Measurements from ENCODE around the gene PHB1. TPM values are rescaled to one million over a fixed set of nuclear protein-coding genes. Genes with fewer than 3 reads are reported as not detected.

The PHB1 gene
- total RNA-seq (10 to 100 TPM; 49.4 to 84.6 (median 74.7) TPM), total RNA-seq (30.7 to 416 (median 56.6) reads per million in 29 experiments)
- 50.2 TPM for total RNA-seq (2013)

GRCh38 chr17:49414622-49415350, at the start of gene PHB1:
Gene PHB1, minus strand, starts transcription at chr17:49414882. Its CDS starts 1,618 bp downstream, at chr17:49413264.
- POLR2A ChIA-PET, result interaction anchor here in 1 of 2 donors (0.6 to 0.8 kb wide), 2 partner anchors 52 to 350 kb away, joined by 4 to 5 read pairs; no protein-coding TSS in a partner anchor
- peaks cover 12 to 20% of the 10 kb centered on the region in 2 experiments for H3K4me1 ChIP-seq (ENCODE audit: control insufficient read depth in 1 of 2, extremely low read depth in 1 of 2, insufficient read depth in 2 of 2, low read length in 2 of 2)
- DNase-seq (peak; percentile 80 to 98 (median 94)), ATAC-seq (replicated peaks in 1 of 4) (peak; percentile 98 to 99 (median 99))
- peaks cover 0 to 32% of the 10 kb centered on the region in 2 donors for H3K36me3 ChIP-seq (ENCODE audit: control insufficient read depth in 2 of 2, extremely low read depth in 1 of 2, insufficient read depth in 1 of 2, low read length in 1 of 2)
- Mint-ChIP-seq H3K27ac (peak within 1 kb of the TSS; percentile 89 to 95), H3K27me3 (peaks cover 0 to 1% of the 10 kb centered on the region in 2 donors), H3K9me3 (no peaks in the 10 kb centered on the region), H3K36me3 (peaks cover 20% of the 10 kb centered on the region), H3K4me1 (peaks cover 26 to 27% (median 26%) of the 10 kb centered on the region in 3 donors), H3K4me3 (peak within 1 kb of the TSS; percentile 91 to 97 (median 96))
- under 1% methylated on average over 19 of the region's 30 CpGs for WGBS (ENCODE audit: insufficient coverage)
- peak within 1 kb of the TSS; percentile 91 to 97 for H3K4me3 ChIP-seq (ENCODE audit: control insufficient read depth in 1 of 2, extremely low read depth in 1 of 2, low read length in 1 of 2)
- H3K9me3 ChIP-seq, result no peaks in the 10 kb centered on the region
- CTCF ChIA-PET, result interaction anchor here in 1 of 2 donors (1.0 to 1.3 kb wide), 5 partner anchors 46 to 583 kb away, joined by 3 to 5 read pairs (median 4); no protein-coding TSS in a partner anchor
- no peaks in the 10 kb centered on the region for H3K27me3 ChIP-seq (replicated peaks in 1 of 2; ENCODE audit: control insufficient read depth in 2 of 2, extremely low read depth in 1 of 2, insufficient read depth in 2 of 2, low read length in 1 of 2)
- peak within 1 kb of the TSS; percentile 47 for H3K27ac ChIP-seq (ENCODE audit: low read length)

- Histone ChIP-seq H3K9me3 (no peaks in the 10 kb centered on the region), H3K36me3 (ENCODE audit: control insufficient read depth in 2 of 2, extremely low read depth in 1 of 2, insufficient read depth in 1 of 2, low read length in 1 of 2) (no peaks in the 10 kb centered on the region), H3K27ac (ENCODE audit: low read length) (no peak overlapping the region), H3K4me1 (ENCODE audit: control insufficient read depth in 1 of 2, extremely low read depth in 1 of 2, insufficient read depth in 2 of 2, low read length in 2 of 2) (no peaks in the 10 kb centered on the region), H3K27me3 (replicated peaks in 1 of 2; ENCODE audit: control insufficient read depth in 2 of 2, extremely low read depth in 1 of 2, insufficient read depth in 2 of 2, low read length in 1 of 2) (peaks cover 5 to 72% of the 10 kb centered on the region in 2 experiments), H3K4me3 (ENCODE audit: control insufficient read depth in 1 of 2, extremely low read depth in 1 of 2, low read length in 1 of 2) (no peak overlapping the region)
- H3K27ac Mint-ChIP-seq, result no peak overlapping the region
- H3K36me3 Mint-ChIP-seq, result no peaks in the 10 kb centered on the region
- H3K9me3 Mint-ChIP-seq, result peaks cover 3 to 8% (median 7%) of the 10 kb centered on the region in 3 donors
- ATAC-seq (replicated peaks in 1 of 4) (no peak), DNase-seq (no peak)
- ChIA-PET POLR2A (interaction anchor here in 1 of 2 donors (0.6 kb wide), 1 partner anchor 71 kb away, joined by 7 read pairs; no protein-coding TSS in a partner anchor), CTCF (interaction anchor here in 1 of 2 donors (0.6 kb wide), 1 partner anchor 54 kb away, joined by 3 read pairs; no protein-coding TSS in a partner anchor)
- no peak overlapping the region for H3K4me3 Mint-ChIP-seq
- 79% methylated on average over 2 of the region's 2 CpGs for WGBS (ENCODE audit: insufficient coverage)
- peaks cover 53 to 66% of the 10 kb centered on the region in 2 donors for H3K27me3 Mint-ChIP-seq
- H3K4me1 Mint-ChIP-seq, result no peaks in the 10 kb centered on the region
Measured at GRCh38 chr17:49464049-49464448, 49.4 kb upstream of the PHB1 start.

- H3K27me3 Mint-ChIP-seq, result peaks cover 52 to 64% of the 10 kb centered on the region in 2 donors
- H3K4me3 Mint-ChIP-seq, result no peak overlapping the region
- H3K4me1 Mint-ChIP-seq, result no peaks in the 10 kb centered on the region
- no peaks in the 10 kb centered on the region for H3K9me3 ChIP-seq
- no peak overlapping the region for H3K27ac Mint-ChIP-seq
- H3K36me3 Mint-ChIP-seq, result no peaks in the 10 kb centered on the region
- no peak overlapping the region for H3K27ac ChIP-seq (ENCODE audit: low read length)
- ChIA-PET POLR2A (no interaction called here), CTCF (interaction anchor here in 1 of 2 donors (0.8 kb wide), 1 partner anchor 95 kb away, joined by 3 read pairs; no protein-coding TSS in a partner anchor)
- H3K27me3 ChIP-seq (replicated peaks in 1 of 2; ENCODE audit: control insufficient read depth in 2 of 2, extremely low read depth in 1 of 2, insufficient read depth in 2 of 2, low read length in 1 of 2), result peaks cover 0 to 74% of the 10 kb centered on the region in 2 experiments
- H3K9me3 Mint-ChIP-seq, result peaks cover 3 to 8% (median 7%) of the 10 kb centered on the region in 3 donors
- H3K4me3 ChIP-seq (ENCODE audit: control insufficient read depth in 1 of 2, extremely low read depth in 1 of 2, low read length in 1 of 2), result no peak overlapping the region
- DNase-seq (no peak), ATAC-seq (replicated peaks in 1 of 4) (no peak)
- 40% methylated on average over 1 of the region's 2 CpGs for WGBS (ENCODE audit: insufficient coverage)
- H3K4me1 ChIP-seq (ENCODE audit: control insufficient read depth in 1 of 2, extremely low read depth in 1 of 2, insufficient read depth in 2 of 2, low read length in 2 of 2), result no peaks in the 10 kb centered on the region
- H3K36me3 ChIP-seq (ENCODE audit: control insufficient read depth in 2 of 2, extremely low read depth in 1 of 2, insufficient read depth in 1 of 2, low read length in 1 of 2), result no peaks in the 10 kb centered on the region
Measured at GRCh38 chr17:49461580-49461979, 46.9 kb upstream of the PHB1 start.

GRCh38 chr17:49460401-49460800, 45.7 kb upstream of the PHB1 start:
- Mint-ChIP-seq H3K27ac (no peak overlapping the region), H3K27me3 (peaks cover 54 to 67% of the 10 kb centered on the region in 2 donors), H3K4me3 (no peak overlapping the region), H3K9me3 (peaks cover 3 to 8% (median 7%) of the 10 kb centered on the region in 3 donors), H3K36me3 (no peaks in the 10 kb centered on the region), H3K4me1 (no peaks in the 10 kb centered on the region)
- H3K4me1 ChIP-seq (ENCODE audit: control insufficient read depth in 1 of 2, extremely low read depth in 1 of 2, insufficient read depth in 2 of 2, low read length in 2 of 2), result no peaks in the 10 kb centered on the region
- no peaks in the 10 kb centered on the region for H3K9me3 ChIP-seq
- ChIA-PET CTCF (no interaction called here), POLR2A (no interaction called here)
- no peak overlapping the region for H3K27ac ChIP-seq (ENCODE audit: low read length)
- DNase-seq (no peak), ATAC-seq (replicated peaks in 1 of 4) (no peak)
- no peak overlapping the region for H3K4me3 ChIP-seq (ENCODE audit: control insufficient read depth in 1 of 2, extremely low read depth in 1 of 2, low read length in 1 of 2)
- no peaks in the 10 kb centered on the region for H3K36me3 ChIP-seq (ENCODE audit: control insufficient read depth in 2 of 2, extremely low read depth in 1 of 2, insufficient read depth in 1 of 2, low read length in 1 of 2)
- WGBS (ENCODE audit: insufficient coverage), result 59% methylated on average over 2 of the region's 7 CpGs
- peaks cover 0 to 74% of the 10 kb centered on the region in 2 experiments for H3K27me3 ChIP-seq (replicated peaks in 1 of 2; ENCODE audit: control insufficient read depth in 2 of 2, extremely low read depth in 1 of 2, insufficient read depth in 2 of 2, low read length in 1 of 2)

- 41% methylated on average over 3 of the region's 7 CpGs for WGBS (ENCODE audit: insufficient coverage)
- H3K9me3 Mint-ChIP-seq, result peaks cover 3 to 8% (median 7%) of the 10 kb centered on the region in 3 donors
- DNase-seq (no peak), ATAC-seq (replicated peaks in 1 of 4) (no peak)
- Histone ChIP-seq H3K4me1 (ENCODE audit: control insufficient read depth in 1 of 2, extremely low read depth in 1 of 2, insufficient read depth in 2 of 2, low read length in 2 of 2) (no peaks in the 10 kb centered on the region), H3K4me3 (ENCODE audit: control insufficient read depth in 1 of 2, extremely low read depth in 1 of 2, low read length in 1 of 2) (no peak overlapping the region), H3K27ac (ENCODE audit: low read length) (no peak overlapping the region), H3K9me3 (no peaks in the 10 kb centered on the region), H3K36me3 (ENCODE audit: control insufficient read depth in 2 of 2, extremely low read depth in 1 of 2, insufficient read depth in 1 of 2, low read length in 1 of 2) (no peaks in the 10 kb centered on the region), H3K27me3 (replicated peaks in 1 of 2; ENCODE audit: control insufficient read depth in 2 of 2, extremely low read depth in 1 of 2, insufficient read depth in 2 of 2, low read length in 1 of 2) (peaks cover 0 to 73% of the 10 kb centered on the region in 2 experiments)
- ChIA-PET POLR2A (no interaction called here), CTCF (no interaction called here)
- peaks cover 59 to 65% of the 10 kb centered on the region in 2 donors for H3K27me3 Mint-ChIP-seq
- no peak overlapping the region for H3K4me3 Mint-ChIP-seq
- no peak overlapping the region for H3K27ac Mint-ChIP-seq
- H3K36me3 Mint-ChIP-seq, result no peaks in the 10 kb centered on the region
- H3K4me1 Mint-ChIP-seq, result no peaks in the 10 kb centered on the region
Measured at GRCh38 chr17:49459401-49459984, 44.8 kb upstream of the PHB1 start.

Measured in T-cell (primary cell).